Colonic mucosa (tissue), 4 donors: Measurements from ENCODE around the gene CERK. TPM values are rescaled to one million over a fixed set of nuclear protein-coding genes. Genes with fewer than 3 reads are reported as not detected.

Source experiments
- DNase-seq: peaks from one replicate; pipeline ENCODE4 v3.0.0-alpha.2; 2020
- H3K27ac ChIP-seq: fragments of 200-600 bp; one replicate; pipeline ENCODE4 v1.8.0; 2021
- H3K27me3 ChIP-seq: fragments of 200-600 bp; one replicate; pipeline ENCODE4 v1.8.0; 2021
- H3K36me3 ChIP-seq: fragments of 200-600 bp; one replicate; pipeline ENCODE4 v1.8.0; 2021
- H3K4me1 ChIP-seq: fragments of 200-600 bp; one replicate; pipeline ENCODE4 v1.8.0; 2021; ENCODE audit warnings: mild to moderate bottlenecking
- H3K4me3 ChIP-seq: fragments of 200-600 bp; one replicate; pipeline ENCODE4 v1.8.0; 2021
- H3K9ac ChIP-seq, 2 donors: one replicate each; pipeline ENCODE4 v1.7.0; 2013; ENCODE audit warnings: control low read depth in 2 of 2, low read depth in 2 of 2, low read length in 2 of 2
- H3K9me3 ChIP-seq: fragments of 200-600 bp; one replicate; pipeline ENCODE4 v1.8.0; 2021
- intact Hi-C: fragments of 100-400 bp; cut with DNase I; formaldehyde crosslinking; loops from one replicate; pipeline ENCODE4 v1.14.1; 2022
- total RNA-seq, 2 donors: library from RNA; stranded (reverse); fragmentation: NEBNext Ultra II Directional in 1 of 2; extraction: Animal tissue kit (Norgen Biotek cat#: 25700) in 1 of 2; gene quantifications; one replicate each; pipeline ENCODE4 v1.2.1, GENCODE V29; 2021
- TF ChIP-seq, protein P1 (sequence below): fragments of 200-600 bp; IDR thresholded peaks from one replicate; pipeline ENCODE4 v1.8.0; 2022; ENCODE audit warnings: antibody characterized with exemption, mild to moderate bottlenecking
- donor health status: healthy.
- donor health status: DM: no; HTN: no; CAD: no.
- donor health status: DM: no; HTN: no; CAD: no.

Gene CERK
- total RNA-seq, 2 donors from 2014 or later: 24.7 to 46.6 TPM

DNA sequence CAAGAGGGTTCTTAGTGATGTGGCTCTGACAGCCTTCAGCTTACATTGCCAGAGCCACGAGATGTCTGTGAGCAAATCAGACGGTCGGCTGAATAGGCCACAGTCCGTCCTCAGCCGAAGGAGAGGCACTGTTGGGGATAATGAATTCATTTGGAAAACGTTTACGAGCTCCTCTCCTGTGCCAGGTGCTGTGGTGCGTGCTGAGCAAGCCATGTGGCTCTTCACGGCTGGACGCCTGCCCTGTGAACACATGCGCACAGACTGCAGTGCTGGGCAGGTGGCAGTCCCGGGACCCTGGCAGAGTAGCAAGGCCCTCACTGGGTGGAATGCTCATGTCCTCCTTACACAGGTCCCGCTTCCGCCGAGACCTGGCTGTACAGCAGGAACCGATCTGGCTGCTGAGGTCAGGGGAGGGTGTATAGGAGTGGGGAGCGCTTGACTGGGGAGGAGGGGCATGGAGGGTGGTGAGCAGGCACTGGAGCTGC lies 31.2 kb upstream of the CERK start:
- no peak overlapping the region for H3K9ac ChIP-seq
- H3K27ac ChIP-seq: no peak overlapping the region
- TF ChIP-seq, protein P1, sequence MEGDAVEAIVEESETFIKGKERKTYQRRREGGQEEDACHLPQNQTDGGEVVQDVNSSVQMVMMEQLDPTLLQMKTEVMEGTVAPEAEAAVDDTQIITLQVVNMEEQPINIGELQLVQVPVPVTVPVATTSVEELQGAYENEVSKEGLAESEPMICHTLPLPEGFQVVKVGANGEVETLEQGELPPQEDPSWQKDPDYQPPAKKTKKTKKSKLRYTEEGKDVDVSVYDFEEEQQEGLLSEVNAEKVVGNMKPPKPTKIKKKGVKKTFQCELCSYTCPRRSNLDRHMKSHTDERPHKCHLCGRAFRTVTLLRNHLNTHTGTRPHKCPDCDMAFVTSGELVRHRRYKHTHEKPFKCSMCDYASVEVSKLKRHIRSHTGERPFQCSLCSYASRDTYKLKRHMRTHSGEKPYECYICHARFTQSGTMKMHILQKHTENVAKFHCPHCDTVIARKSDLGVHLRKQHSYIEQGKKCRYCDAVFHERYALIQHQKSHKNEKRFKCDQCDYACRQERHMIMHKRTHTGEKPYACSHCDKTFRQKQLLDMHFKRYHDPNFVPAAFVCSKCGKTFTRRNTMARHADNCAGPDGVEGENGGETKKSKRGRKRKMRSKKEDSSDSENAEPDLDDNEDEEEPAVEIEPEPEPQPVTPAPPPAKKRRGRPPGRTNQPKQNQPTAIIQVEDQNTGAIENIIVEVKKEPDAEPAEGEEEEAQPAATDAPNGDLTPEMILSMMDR: no peak
- peaks cover 16% of the 10 kb centered on the region for H3K4me1 ChIP-seq
- no peaks in the 10 kb centered on the region for H3K36me3 ChIP-seq
- no peak for DNase-seq
- no peaks in the 10 kb centered on the region for H3K9me3 ChIP-seq
- H3K27me3 ChIP-seq: no peaks in the 10 kb centered on the region
- H3K4me3 ChIP-seq: no peak overlapping the region
- intact Hi-C loops: loop anchor here (10.0 kb wide), 1 partner anchor 204 kb away; no protein-coding TSS in a partner anchor

DNA sequence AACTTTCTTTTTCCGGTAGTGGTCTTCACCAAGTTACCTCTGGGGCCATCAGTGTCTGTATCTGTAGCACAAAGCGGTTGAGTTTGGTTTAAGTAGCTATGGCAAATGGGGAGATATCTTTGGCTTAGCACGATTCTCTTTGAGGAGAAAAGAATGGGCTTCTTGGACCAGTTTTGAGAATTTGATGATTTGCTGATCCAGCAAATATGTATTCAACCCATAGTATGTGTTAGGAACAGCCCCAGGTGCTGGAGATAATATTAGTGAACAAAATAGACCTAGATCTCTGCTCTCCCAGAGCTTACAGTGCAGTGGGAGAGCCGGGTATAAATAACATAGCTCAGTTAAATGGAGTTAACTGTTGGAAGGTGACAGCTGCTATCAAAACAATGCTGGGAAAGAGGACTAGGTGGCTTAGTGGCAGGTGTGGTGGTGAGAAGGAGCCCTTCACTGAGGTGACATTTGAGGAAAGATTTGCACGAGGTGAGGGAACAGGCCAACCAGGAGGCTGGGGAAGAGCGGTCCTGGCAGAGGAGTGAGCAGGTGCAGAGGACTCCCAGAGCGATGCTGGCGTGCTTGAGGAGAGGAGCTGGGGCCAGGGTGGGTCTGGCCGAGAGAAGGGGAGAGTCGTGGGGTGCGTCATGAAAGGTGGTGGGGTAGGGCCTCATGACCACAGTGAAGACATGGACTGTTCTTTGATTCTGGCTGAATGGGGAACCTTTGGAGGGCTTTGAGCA lies 29.4 kb upstream of the CERK start:
- no peak overlapping the region for H3K27ac ChIP-seq
- DNase-seq: no peak
- TF ChIP-seq, protein P1: no peak
- H3K9me3 ChIP-seq: no peaks in the 10 kb centered on the region
- peaks cover 8% of the 10 kb centered on the region for H3K4me1 ChIP-seq
- no peak overlapping the region for H3K9ac ChIP-seq
- intact Hi-C loops: loop anchor here (10.0 kb wide), 1 partner anchor 203 kb away; no protein-coding TSS in a partner anchor
- no peaks in the 10 kb centered on the region for H3K27me3 ChIP-seq
- H3K36me3 ChIP-seq: no peaks in the 10 kb centered on the region
- H3K4me3 ChIP-seq: no peak overlapping the region

DNA sequence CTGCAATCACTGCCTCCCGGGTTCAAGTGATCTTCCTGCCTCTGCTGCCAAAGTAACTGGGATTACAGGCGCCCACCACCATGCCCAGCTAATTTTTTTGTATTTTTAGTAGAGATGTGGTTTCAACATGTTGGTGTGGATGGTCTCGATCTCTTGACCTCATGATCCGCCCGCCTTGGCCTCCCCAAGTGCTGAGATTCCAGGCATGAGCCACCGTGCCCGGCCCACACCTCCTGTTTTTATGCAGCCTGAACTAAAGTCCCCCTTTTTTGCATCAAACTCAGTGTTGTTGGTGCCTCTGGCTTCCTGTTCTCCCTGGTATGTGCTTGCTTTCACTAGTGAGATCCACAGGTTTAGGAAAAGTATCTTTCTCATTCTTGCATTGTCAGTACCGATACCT lies 28.6 kb upstream of the CERK start:
- H3K36me3 ChIP-seq: no peaks in the 10 kb centered on the region
- peaks cover 8% of the 10 kb centered on the region for H3K4me1 ChIP-seq
- H3K27me3 ChIP-seq: no peaks in the 10 kb centered on the region
- TF ChIP-seq, protein P1: no peak
- no peaks in the 10 kb centered on the region for H3K9me3 ChIP-seq
- H3K27ac ChIP-seq: no peak overlapping the region
- no peak overlapping the region for H3K9ac ChIP-seq
- no peak overlapping the region for H3K4me3 ChIP-seq
- intact Hi-C loops: loop anchor here (10.0 kb wide), 1 partner anchor 202 kb away; no protein-coding TSS in a partner anchor
- no peak for DNase-seq

DNA sequence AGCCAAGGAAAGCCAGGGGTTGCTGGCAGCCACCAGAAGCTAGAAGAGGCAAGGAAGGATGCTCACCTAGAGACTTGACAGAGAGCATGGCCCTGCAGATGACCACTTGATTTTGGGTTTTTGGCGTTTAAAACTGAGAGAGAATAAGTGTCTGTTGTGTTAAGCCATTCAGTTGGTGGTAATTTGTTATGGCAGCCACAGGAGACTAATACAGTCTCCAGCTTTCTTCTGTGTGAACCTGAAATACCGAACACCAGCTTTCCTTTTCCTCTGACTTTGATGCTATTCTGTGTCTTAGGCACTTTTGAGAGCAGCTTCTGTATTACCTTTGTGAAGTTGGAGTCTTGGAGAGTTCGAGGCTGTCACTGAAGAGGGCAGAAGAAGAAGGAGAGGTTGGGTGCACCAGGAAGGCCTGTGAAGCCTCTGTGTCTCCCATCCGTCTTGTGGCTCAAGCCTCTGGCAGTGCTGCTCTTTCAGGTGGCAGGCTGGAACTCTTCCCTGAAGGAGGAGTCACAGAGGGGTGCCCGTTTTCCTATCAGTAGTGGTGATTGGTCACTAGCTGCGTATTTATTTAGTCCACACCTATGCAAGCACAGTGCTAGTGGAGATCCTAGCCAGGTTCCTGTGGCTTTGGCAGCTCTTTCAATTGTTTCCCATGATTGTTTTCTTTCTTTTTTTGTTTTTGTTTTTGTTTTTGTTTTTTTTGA lies 26.9 kb upstream of the CERK start:
- H3K27ac ChIP-seq: no peak overlapping the region
- intact Hi-C loops: loop anchor here (10.0 kb wide), 1 partner anchor 200 kb away; no protein-coding TSS in a partner anchor

DNA sequence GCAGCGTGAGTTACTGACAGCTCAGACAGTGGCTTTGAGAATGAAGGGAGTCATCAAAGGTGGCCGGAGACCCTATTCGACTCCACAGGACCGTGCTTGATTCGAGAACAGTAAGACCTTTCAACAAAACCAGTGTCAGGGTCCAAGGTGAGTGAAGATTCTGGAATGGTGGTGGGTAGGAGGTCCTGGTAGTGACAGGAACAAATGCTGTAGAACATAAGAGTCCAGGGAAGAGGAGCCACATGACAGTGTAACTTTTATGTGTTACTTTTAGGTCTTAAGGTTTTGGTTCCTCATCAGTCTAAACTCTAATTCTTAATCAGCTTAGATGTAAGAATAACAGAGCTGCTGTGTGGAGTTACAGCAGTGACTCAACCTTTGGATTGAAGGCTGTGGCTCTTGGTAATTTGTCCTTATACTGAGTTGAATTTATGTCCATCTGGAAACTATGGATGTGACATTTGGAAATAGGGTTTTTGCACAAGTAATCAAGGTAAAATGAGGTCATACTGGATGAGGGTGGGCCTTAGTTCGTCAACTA lies 26.2 kb upstream of the CERK start:
- no peaks in the 10 kb centered on the region for H3K36me3 ChIP-seq
- TF ChIP-seq, protein P1: no peak
- H3K4me3 ChIP-seq: no peak overlapping the region
- peak overlapping the region in 1 of 2 donors; percentile 55 for H3K9ac ChIP-seq
- no peaks in the 10 kb centered on the region for H3K9me3 ChIP-seq
- no peak overlapping the region for H3K27ac ChIP-seq
- H3K27me3 ChIP-seq: no peaks in the 10 kb centered on the region
- H3K4me1 ChIP-seq: peaks cover 8% of the 10 kb centered on the region
- DNase-seq: no peak
- intact Hi-C loops: loop anchor here (10.0 kb wide), 1 partner anchor 199 kb away; no protein-coding TSS in a partner anchor

More for the DNA sequence above, 26.9 kb upstream of the CERK start:
- Histone ChIP-seq H3K9ac (no peak overlapping the region), H3K36me3 (no peaks in the 10 kb centered on the region), H3K4me1 (peaks cover 8% of the 10 kb centered on the region), H3K27me3 (no peaks in the 10 kb centered on the region), H3K4me3 (no peak overlapping the region), H3K9me3 (no peaks in the 10 kb centered on the region)
- TF ChIP-seq, protein P1: no peak
- DNase-seq: no peak
